PC-3 (cell line): ENCODE results near the gene GABBR2.

Source experiments
- EZH2 ChIP-seq: fragments of 300-600 bp; sonication (generic); IDR thresholded peaks from one replicate; pipeline ENCODE4 v1.6.1; 2017; ENCODE audit warnings: antibody characterized with exemption, mild to moderate bottlenecking, low read length; ENCODE audit not compliant: unreplicated experiment
- TF ChIP-seq, protein P1 (sequence below): fragments of 300-600 bp; sonication (generic); conservative IDR thresholded peaks from 2 replicates; pipeline ENCODE4 v1.5.1; 2017; ENCODE audit warnings: antibody characterized with exemption, low read depth, mild to moderate bottlenecking, low read length

DNA sequence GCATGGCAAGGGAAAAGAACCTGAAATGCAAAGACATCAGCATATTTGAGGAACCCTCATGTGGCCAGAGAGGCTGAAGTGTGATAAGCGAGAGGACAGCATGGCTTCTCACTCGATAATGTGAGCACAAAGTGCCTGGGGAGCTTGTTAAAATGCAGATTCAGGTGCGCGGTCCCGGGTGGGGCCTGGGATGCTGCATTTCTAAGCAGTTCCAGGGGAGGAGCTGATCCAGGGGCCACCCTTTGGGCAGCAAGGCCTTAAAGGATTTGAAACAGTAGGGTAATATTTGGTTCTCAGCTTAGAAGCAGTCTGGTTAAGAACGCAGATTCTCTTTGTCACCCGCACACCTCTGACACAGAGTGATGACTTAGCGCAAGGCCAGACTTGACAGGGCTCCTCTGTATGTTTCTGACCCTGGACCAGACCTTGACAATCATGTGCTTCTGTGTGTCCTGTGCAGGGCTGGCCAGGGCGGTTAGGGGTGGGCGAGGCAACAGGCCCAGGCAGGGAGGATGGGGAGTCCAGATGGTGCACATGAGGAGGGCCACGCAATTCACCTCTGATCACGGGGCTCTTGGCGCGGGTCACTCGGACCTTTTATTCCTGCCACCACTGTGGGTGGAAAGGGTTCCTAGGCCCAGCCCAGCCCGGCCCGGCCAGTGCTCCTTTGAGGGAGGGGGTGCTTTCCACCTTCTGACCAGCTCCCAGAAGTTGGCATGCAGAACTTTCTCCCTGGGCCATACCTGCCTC lies 390.5 kb downstream of the GABBR2 start:
- TF ChIP-seq, protein P1, sequence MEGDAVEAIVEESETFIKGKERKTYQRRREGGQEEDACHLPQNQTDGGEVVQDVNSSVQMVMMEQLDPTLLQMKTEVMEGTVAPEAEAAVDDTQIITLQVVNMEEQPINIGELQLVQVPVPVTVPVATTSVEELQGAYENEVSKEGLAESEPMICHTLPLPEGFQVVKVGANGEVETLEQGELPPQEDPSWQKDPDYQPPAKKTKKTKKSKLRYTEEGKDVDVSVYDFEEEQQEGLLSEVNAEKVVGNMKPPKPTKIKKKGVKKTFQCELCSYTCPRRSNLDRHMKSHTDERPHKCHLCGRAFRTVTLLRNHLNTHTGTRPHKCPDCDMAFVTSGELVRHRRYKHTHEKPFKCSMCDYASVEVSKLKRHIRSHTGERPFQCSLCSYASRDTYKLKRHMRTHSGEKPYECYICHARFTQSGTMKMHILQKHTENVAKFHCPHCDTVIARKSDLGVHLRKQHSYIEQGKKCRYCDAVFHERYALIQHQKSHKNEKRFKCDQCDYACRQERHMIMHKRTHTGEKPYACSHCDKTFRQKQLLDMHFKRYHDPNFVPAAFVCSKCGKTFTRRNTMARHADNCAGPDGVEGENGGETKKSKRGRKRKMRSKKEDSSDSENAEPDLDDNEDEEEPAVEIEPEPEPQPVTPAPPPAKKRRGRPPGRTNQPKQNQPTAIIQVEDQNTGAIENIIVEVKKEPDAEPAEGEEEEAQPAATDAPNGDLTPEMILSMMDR: no peak
- no peak for TF ChIP-seq EZH2
